ENCODE measurements around the gene GID4.

Gene GID4

DNA sequence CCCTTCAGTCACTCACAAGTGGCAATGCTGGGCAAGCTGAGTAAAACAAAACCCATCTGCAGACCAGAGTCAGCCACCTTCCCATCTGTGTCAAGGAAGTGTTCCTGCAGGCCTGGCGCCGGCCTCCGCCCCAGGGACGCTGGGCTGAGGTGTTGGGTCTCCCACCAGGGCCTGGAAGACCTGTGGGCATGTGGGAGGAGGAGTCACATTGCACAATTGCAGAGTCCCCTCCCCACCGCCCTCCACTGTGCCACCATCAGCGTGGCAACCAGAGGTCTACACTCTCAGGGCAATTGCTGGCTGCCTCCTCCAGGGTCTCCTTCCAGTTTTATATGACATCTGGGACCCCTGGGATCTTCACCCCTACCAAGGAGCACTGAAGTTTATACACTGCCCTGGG is 66.4 kb downstream of the GID4 start:
- FAIRE-seq: no peak

DNA sequence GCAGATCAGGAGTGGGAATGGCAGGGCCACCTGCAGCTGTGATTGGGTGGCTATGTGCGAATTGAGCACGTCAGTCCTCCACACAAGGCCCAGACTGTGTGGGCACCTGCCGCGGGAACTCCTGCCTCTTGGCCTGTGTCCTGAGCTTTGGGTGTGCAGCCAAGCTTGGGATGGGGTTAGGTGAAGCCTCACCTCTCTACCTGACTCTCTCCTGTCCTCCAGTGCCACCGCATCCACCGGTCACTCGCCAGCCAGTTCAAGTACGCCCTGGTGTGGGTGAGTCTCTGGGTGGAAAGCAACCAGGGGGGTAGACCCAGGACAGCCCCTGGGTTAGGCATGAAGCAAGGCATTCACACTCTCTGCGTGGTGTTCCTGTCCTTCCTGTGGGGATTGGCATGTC is 67.0 kb downstream of the GID4 start:
- FAIRE-seq: no peak

- FAIRE-seq: no peak
Measured at GRCh38 chr17:18107061-18107790, 68.0 kb downstream of the GID4 start.

DNA sequence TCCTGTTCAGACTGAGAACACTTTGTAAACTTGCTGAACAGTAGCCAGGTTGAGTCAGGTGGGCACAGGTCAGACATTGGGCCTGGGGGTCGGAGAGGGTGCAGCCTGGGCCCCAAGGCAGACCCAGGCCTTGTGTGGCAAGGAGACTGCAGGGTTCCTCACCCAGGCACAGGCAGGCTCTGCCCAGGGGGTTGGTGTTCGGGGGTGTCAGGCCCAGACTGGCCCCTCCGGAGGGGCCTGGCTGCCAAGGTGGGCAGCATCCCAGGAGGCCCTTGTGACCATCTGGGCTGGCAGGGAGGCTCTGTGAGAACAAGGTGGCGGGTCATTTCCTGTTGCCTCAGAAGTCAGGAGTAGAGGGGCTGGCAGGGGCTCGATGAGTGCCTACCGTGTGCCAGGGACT is 68.8 kb downstream of the GID4 start:
- FAIRE-seq: no peak

DNA sequence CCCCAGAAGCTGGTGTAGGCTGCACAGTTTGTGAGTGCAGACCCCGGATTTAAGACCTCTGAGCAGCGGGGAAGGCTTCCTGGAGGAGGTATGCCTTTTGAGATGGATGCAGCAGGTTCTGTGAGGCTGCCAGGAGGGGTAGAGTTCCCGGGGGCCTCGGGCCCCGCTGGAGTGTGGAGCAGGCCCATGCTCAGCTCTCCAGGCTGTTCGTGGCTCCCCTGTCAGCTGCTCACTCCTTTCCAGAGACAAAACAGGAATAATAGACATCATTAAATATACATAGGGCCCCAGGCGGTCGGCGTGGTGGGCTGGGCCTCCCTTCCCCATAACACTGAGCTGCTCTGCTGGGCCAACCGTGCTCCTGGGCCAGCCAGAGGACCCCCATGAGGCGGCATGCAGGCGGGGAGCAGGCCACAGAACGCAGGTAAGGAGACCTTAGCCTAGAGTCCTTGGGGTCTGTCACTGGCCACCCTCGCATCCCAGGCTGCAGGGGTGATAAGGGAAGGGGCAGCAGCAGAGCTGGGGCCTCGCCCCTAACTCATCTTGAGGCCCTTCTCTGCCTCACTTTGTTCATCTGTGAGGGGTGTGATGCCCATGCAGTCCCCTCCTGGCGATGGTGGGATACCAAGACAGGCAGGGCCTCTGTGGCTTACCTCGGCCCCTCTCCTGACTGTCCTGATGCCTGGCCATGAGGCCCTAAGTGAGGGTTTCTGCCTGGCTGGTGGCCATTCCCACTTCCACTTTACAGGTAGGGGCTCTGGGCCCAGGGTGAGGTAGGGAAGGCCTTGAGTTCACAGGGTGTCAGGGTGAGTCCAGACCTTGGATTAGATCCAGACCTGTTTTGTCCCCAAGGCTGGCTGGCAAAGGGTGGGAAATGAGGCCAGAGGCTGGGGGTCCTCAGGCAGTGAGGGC is 69.4 kb downstream of the GID4 start, which contains the start of gene MYO15A:
TSS of gene MYO15A (plus strand) at position 356 of the 912 bp plus-strand sequence. CDS start 10,045 bp downstream, outside the sequence.
- no peak for FAIRE-seq

- FAIRE-seq: no peak
Measured at GRCh38 chr17:18109935-18110485, 70.8 kb downstream of the GID4 start.

- no peak for FAIRE-seq
Measured at GRCh38 chr17:18110636-18111145, 71.5 kb downstream of the GID4 start.

DNA sequence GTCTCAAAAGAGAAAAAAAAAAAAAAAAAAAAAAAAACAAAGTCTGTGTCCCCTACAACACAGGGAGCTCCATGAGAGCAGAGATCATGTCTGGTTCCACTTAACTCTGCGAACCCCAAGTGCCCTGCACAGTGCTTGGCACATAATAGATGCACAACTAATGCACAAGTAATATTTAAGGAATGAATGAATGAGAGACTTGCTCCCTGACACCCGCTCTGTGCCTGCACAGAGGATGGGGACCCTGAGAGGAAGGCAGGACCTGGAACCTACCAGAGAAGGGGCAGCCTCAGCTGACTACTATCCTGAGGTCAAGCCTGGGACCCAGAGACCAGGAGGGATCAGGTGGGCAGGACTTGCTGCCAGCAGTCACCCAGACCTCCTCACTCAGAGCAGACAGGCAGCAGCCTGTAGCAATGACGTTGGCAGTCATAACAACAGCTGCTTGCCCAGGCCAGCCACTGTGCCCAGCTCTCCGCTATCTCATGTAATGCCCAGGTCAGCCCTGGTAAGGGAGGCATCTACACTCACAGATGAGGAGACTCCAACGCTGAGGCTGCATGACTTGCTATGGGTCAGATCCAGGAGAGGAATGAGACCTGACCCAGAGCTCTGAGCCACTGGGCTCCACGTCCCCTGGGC is 72.2 kb downstream of the GID4 start:
- no peak for FAIRE-seq

GRCh38 chr17:18115517-18115916 is 76.3 kb downstream of the GID4 start:
- FAIRE-seq: no peak

DNA sequence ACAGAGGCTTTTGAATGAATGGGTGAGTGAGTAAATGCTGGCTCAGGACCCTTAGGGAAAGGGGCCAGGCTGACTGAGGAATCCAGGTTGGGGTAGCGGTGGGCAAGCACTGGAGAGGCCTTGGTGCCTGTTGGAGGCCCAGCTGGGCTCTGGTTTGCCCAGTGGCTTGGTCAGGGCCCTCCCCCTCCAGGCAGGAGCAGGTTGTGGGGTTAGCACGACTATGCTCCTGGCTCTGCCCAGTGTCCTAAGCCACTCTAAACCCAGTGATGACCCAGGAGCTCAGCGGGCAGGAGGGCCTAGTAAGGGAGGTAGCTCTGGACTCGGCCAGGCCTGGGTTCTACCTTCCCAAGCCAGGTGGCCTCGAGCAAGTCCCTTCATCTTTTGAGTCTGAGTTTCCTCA is 76.9 kb downstream of the GID4 start:
- no peak for FAIRE-seq

GRCh38 chr17:18117533-18117932 is 78.3 kb downstream of the GID4 start:
- FAIRE-seq: no peak

All from endometrium (tissue), 2 donors.